CD4-positive, alpha-beta T cell treated with Interleukin-1 beta for 1 hour (primary cell): ENCODE measurements around the gene HIVEP1.

ENCODE experiments used
- DNase-seq, 2 donors: peaks; one replicate each; pipeline ENCODE4 v3.0.0-alpha.2; 2020 to 2022

HIVEP1 gene

GRCh38 chr6:12020187-12020791 is 8.2 kb downstream of the HIVEP1 start:
- DNase-seq, result no peak

GRCh38 chr6:12022481-12022880 is 10.4 kb downstream of the HIVEP1 start:
- no peak for DNase-seq

GRCh38 chr6:12022953-12023388 is 10.9 kb downstream of the HIVEP1 start:
- DNase-seq, result no peak

GRCh38 chr6:12024216-12024615 is 12.1 kb downstream of the HIVEP1 start:
- DNase-seq, result no peak

- DNase-seq, result no peak
These were observed 12.8 kb downstream of the HIVEP1 start for GRCh38 chr6:12024699-12025434.

- DNase-seq, result no peak
These were observed 14.0 kb downstream of the HIVEP1 start for GRCh38 chr6:12026120-12026519.

GRCh38 chr6:12026833-12027232 is 14.7 kb downstream of the HIVEP1 start:
- no peak for DNase-seq

- DNase-seq, result no peak
These were observed 16.1 kb downstream of the HIVEP1 start for GRCh38 chr6:12028213-12028612.

GRCh38 chr6:12029979-12030737 is 18.0 kb downstream of the HIVEP1 start:
- no peak for DNase-seq

- no peak for DNase-seq
These were observed 19.0 kb downstream of the HIVEP1 start for GRCh38 chr6:12030993-12031550.

GRCh38 chr6:12032783-12033573 is 20.9 kb downstream of the HIVEP1 start:
- no peak for DNase-seq

- DNase-seq, result no peak
These were observed 21.7 kb downstream of the HIVEP1 start for GRCh38 chr6:12033770-12034169.

- DNase-seq, result no peak
These were observed 22.2 kb downstream of the HIVEP1 start for GRCh38 chr6:12034349-12034748.

GRCh38 chr6:12034837-12035236 is 22.7 kb downstream of the HIVEP1 start:
- DNase-seq, result no peak

- no peak for DNase-seq
These were observed 24.7 kb downstream of the HIVEP1 start for GRCh38 chr6:12036766-12037165.

GRCh38 chr6:12037798-12038197 is 25.7 kb downstream of the HIVEP1 start:
- DNase-seq, result peak in 1 of 2 donors; percentile 27

GRCh38 chr6:12039540-12040459 is 27.7 kb downstream of the HIVEP1 start:
- DNase-seq, result no peak

GRCh38 chr6:12047304-12047703 is 35.2 kb downstream of the HIVEP1 start:
- peak in 1 of 2 donors; percentile 27 for DNase-seq

GRCh38 chr6:12047792-12048432 is 35.8 kb downstream of the HIVEP1 start:
- no peak for DNase-seq

- DNase-seq, result no peak
These were observed 36.5 kb downstream of the HIVEP1 start for GRCh38 chr6:12048609-12049008.

GRCh38 chr6:12049165-12049564 is 37.1 kb downstream of the HIVEP1 start:
- no peak for DNase-seq
